Liver (tissue), 9 donors: ENCODE data around the gene RPS6KA2. TPM values are rescaled to one million over a fixed set of nuclear protein-coding genes. Genes with fewer than 3 reads are reported as not detected.

Experiments
- DNase-seq: peaks from one replicate; pipeline ENCODE4 v3.0.0-alpha.2; 2017; ENCODE audit warnings: low spot score
- H3K27ac ChIP-seq, 2 donors: one replicate each; pipeline ENCODE4 v1.7.0; 2013; ENCODE audit warnings: inconsistent platforms in 2 of 2, low read length in 2 of 2, control low read depth in 1 of 2, low read depth in 1 of 2, mild to moderate bottlenecking in 1 of 2
- H3K27me3 ChIP-seq, 4 donors: one replicate each; pipeline versions ENCODE4 v1.6.1 to v1.7.0; 2013; ENCODE audit warnings: low read length in 3 of 4, inconsistent platforms in 1 of 4, mild to moderate bottlenecking in 1 of 4, moderate library complexity in 1 of 4; ENCODE audit not compliant: control insufficient read depth in 4 of 4, insufficient read depth in 4 of 4
- H3K36me3 ChIP-seq, 4 donors: one replicate each; pipeline versions ENCODE4 v1.6.1 to v1.7.0; 2013; ENCODE audit warnings: low read length in 3 of 4, mild to moderate bottlenecking in 3 of 4, low read depth in 1 of 4, moderate library complexity in 1 of 4; ENCODE audit not compliant: control insufficient read depth in 4 of 4, insufficient read depth in 3 of 4
- H3K4me1 ChIP-seq, 4 donors: one replicate each; pipeline versions ENCODE4 v1.6.1 to v1.7.0; 2013; ENCODE audit warnings: low read length in 3 of 4, mild to moderate bottlenecking in 3 of 4, moderate library complexity in 1 of 4; ENCODE audit not compliant: control insufficient read depth in 4 of 4, insufficient read depth in 4 of 4
- H3K4me3 ChIP-seq, 3 donors: one replicate each; pipeline versions ENCODE4 v1.6.1 to v1.7.0; 2013; ENCODE audit warnings: low read length in 3 of 3, control low read depth in 1 of 3, low read depth in 1 of 3, mild to moderate bottlenecking in 1 of 3
- H3K9ac ChIP-seq, 2 donors: one replicate each; pipeline ENCODE4 v1.7.0; 2013; ENCODE audit warnings: low read length in 2 of 2, mild to moderate bottlenecking in 2 of 2, moderate library complexity in 2 of 2, control low read depth in 1 of 2, low read depth in 1 of 2
- H3K9me3 ChIP-seq, 4 donors: one replicate each; pipeline versions ENCODE4 v1.6.1 to v1.7.0; 2013; ENCODE audit warnings: low read length in 3 of 4; ENCODE audit not compliant: control insufficient read depth in 4 of 4
- CTCF ChIP-seq: fragments of 150-350 bp; IDR thresholded peaks from 2 replicates; pipeline ENCODE4 v1.5.1; 2017; ENCODE audit warnings: improper control_type of control experiment, low read depth, low read length; ENCODE audit not compliant: missing input control
- EGR1 ChIP-seq, 2 donors: IDR thresholded peaks; 2 replicates each; pipeline ENCODE4 v1.6.1; 2016 to 2018; ENCODE audit warnings: antibody characterized with exemption in 2 of 2, low read depth in 2 of 2
- FOXA1 ChIP-seq: IDR thresholded peaks from 2 replicates; pipeline ENCODE4 v1.6.1; 2016; ENCODE audit warnings: antibody characterized with exemption
- FOXA2 ChIP-seq: IDR thresholded peaks from 2 replicates; pipeline ENCODE4 v1.6.1; 2016; ENCODE audit warnings: antibody characterized with exemption
- GABPA ChIP-seq, 2 donors: IDR thresholded peaks in 1 of 2; conservative IDR thresholded peaks in 1 of 2; 2 replicates each; pipeline ENCODE4 v1.6.1; 2016; ENCODE audit warnings: antibody characterized with exemption in 2 of 2, mild to moderate bottlenecking in 1 of 2, moderate library complexity in 1 of 2
- HNF4A ChIP-seq, 2 donors: conservative IDR thresholded peaks; 2 replicates each; pipeline ENCODE4 v1.6.1; 2016; ENCODE audit warnings: antibody characterized with exemption in 2 of 2, mild to moderate bottlenecking in 2 of 2
- HNF4G ChIP-seq: IDR thresholded peaks from 2 replicates; pipeline ENCODE4 v1.6.1; 2016; ENCODE audit warnings: antibody characterized with exemption
- JUND ChIP-seq, 2 donors: IDR thresholded peaks; 2 replicates each; pipeline ENCODE4 v1.6.1; 2016; ENCODE audit warnings: antibody characterized with exemption in 2 of 2
- NR2F2 ChIP-seq: IDR thresholded peaks from 2 replicates; pipeline ENCODE4 v1.6.1; 2016; ENCODE audit warnings: antibody characterized with exemption
- RAD21 ChIP-seq, 2 donors: IDR thresholded peaks; 2 replicates each; pipeline ENCODE4 v1.6.1; 2016; ENCODE audit warnings: antibody characterized with exemption in 2 of 2, mild to moderate bottlenecking in 2 of 2
- RXRA ChIP-seq, 2 donors: IDR thresholded peaks; 2 replicates each; pipeline ENCODE4 v1.6.1; 2017 to 2018; ENCODE audit warnings: antibody characterized with exemption in 2 of 2, mild to moderate bottlenecking in 1 of 2
- SP1 ChIP-seq: IDR thresholded peaks from 2 replicates; pipeline ENCODE4 v1.6.1; 2018; ENCODE audit warnings: antibody characterized with exemption, mild to moderate bottlenecking
- TAF1 ChIP-seq: conservative IDR thresholded peaks from 2 replicates; pipeline ENCODE4 v1.6.1; 2016; ENCODE audit warnings: antibody characterized with exemption, mild to moderate bottlenecking
- YY1 ChIP-seq: IDR thresholded peaks from 2 replicates; pipeline ENCODE4 v1.6.1; 2016; ENCODE audit warnings: antibody characterized with exemption, mild to moderate bottlenecking
- WGBS: extraction: QIAGEN DNeasy Blood & Tissue Kit; methylation state at CpG from one replicate; pipeline ENCODE4 v1.1.7; 2013; 5-methylcytosine and 5-hydroxymethylcytosine counted together
- polyA plus RNA-seq, 2 donors: library from polyadenylated mRNA; stranded (reverse) in 1 of 2; unstranded in 1 of 2; fragments of 200-250 nt in 1 of 2; fragments of >200 nt in 1 of 2; fragmentation: Nextera tagmentation in 1 of 2; extraction: Ambion mirVana in 1 of 2; gene quantifications; one replicate each; pipeline versions ENCODE4 v1.2.1 to v1.2.3, GENCODE V29; 2013 to 2015
- total RNA-seq, 2 donors: library from RNA; depleted of rRNA; stranded (reverse); fragments of >200 nt; gene quantifications; one replicate each; pipeline ENCODE4 v1.2.3, GENCODE V29; 2014
- TF ChIP-seq, protein P1 (sequence below): IDR thresholded peaks from 2 replicates; pipeline ENCODE4 v1.6.1; 2016; ENCODE audit warnings: antibody characterized with exemption
- TF ChIP-seq, protein P2 (sequence below): IDR thresholded peaks from 2 replicates; pipeline ENCODE4 v1.6.1; 2016; ENCODE audit warnings: antibody characterized with exemption
- TF ChIP-seq, protein P3 (sequence below): IDR thresholded peaks from 2 replicates; pipeline ENCODE4 v1.6.1; 2016; ENCODE audit warnings: antibody characterized with exemption, mild to moderate bottlenecking
- TF ChIP-seq, protein P4 (sequence below): IDR thresholded peaks from 2 replicates; pipeline ENCODE4 v1.6.1; 2016; ENCODE audit warnings: antibody characterized with exemption
- donor health status: healthy.
- donor health status: healthy.
- donor health status: healthy.
- donor health status: healthy.
- donor health status: healthy.

Gene RPS6KA2
- total and polyA plus RNA-seq, 4 donors, result 2.5 to 9.0 (median 5.0) TPM

GRCh38 chr6:166442131-166442685, 184.8 kb downstream of the RPS6KA2 start:
- Histone ChIP-seq H3K27ac (no peak overlapping the region), H3K4me3 (no peak overlapping the region), H3K4me1 (no peaks in the 10 kb centered on the region), H3K27me3 (no peaks in the 10 kb centered on the region), H3K9ac (no peak overlapping the region), H3K9me3 (no peaks in the 10 kb centered on the region), H3K36me3 (no peaks in the 10 kb centered on the region)
- 89% methylated on average over 18 of the region's 18 CpGs for WGBS
- no peak for DNase-seq
- TF ChIP-seq CTCF (no peak), EGR1 (IDR thresholded peaks at IDR 0.05; ENCODE audit: low read depth in 2 of 2) (no peak), RAD21 (IDR thresholded peaks at IDR 0.05) (no peak), RXRA (IDR thresholded peaks at IDR 0.05) (no peak), GABPA (IDR thresholded peaks at IDR 0.05 in 1 of 2, conservative IDR thresholded peaks at IDR 0.05 in 1 of 2) (no peak), FOXA1 (no peak), HNF4A (conservative IDR thresholded peaks at IDR 0.05) (no peak), SP1 (no peak), NR2F2 (no peak), JUND (IDR thresholded peaks at IDR 0.05) (no peak), FOXA2 (no peak), TAF1 (no peak), YY1 (no peak), HNF4G (no peak)
- TF ChIP-seq, protein P1, sequence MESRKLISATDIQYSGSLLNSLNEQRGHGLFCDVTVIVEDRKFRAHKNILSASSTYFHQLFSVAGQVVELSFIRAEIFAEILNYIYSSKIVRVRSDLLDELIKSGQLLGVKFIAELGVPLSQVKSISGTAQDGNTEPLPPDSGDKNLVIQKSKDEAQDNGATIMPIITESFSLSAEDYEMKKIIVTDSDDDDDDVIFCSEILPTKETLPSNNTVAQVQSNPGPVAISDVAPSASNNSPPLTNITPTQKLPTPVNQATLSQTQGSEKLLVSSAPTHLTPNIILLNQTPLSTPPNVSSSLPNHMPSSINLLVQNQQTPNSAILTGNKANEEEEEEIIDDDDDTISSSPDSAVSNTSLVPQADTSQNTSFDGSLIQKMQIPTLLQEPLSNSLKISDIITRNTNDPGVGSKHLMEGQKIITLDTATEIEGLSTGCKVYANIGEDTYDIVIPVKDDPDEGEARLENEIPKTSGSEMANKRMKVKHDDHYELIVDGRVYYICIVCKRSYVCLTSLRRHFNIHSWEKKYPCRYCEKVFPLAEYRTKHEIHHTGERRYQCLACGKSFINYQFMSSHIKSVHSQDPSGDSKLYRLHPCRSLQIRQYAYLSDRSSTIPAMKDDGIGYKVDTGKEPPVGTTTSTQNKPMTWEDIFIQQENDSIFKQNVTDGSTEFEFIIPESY, result no peak
- TF ChIP-seq, protein P2, sequence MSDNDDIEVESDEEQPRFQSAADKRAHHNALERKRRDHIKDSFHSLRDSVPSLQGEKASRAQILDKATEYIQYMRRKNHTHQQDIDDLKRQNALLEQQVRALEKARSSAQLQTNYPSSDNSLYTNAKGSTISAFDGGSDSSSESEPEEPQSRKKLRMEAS, result no peak
- TF ChIP-seq, protein P3, sequence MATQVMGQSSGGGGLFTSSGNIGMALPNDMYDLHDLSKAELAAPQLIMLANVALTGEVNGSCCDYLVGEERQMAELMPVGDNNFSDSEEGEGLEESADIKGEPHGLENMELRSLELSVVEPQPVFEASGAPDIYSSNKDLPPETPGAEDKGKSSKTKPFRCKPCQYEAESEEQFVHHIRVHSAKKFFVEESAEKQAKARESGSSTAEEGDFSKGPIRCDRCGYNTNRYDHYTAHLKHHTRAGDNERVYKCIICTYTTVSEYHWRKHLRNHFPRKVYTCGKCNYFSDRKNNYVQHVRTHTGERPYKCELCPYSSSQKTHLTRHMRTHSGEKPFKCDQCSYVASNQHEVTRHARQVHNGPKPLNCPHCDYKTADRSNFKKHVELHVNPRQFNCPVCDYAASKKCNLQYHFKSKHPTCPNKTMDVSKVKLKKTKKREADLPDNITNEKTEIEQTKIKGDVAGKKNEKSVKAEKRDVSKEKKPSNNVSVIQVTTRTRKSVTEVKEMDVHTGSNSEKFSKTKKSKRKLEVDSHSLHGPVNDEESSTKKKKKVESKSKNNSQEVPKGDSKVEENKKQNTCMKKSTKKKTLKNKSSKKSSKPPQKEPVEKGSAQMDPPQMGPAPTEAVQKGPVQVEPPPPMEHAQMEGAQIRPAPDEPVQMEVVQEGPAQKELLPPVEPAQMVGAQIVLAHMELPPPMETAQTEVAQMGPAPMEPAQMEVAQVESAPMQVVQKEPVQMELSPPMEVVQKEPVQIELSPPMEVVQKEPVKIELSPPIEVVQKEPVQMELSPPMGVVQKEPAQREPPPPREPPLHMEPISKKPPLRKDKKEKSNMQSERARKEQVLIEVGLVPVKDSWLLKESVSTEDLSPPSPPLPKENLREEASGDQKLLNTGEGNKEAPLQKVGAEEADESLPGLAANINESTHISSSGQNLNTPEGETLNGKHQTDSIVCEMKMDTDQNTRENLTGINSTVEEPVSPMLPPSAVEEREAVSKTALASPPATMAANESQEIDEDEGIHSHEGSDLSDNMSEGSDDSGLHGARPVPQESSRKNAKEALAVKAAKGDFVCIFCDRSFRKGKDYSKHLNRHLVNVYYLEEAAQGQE, result no peak
- TF ChIP-seq, protein P4, sequence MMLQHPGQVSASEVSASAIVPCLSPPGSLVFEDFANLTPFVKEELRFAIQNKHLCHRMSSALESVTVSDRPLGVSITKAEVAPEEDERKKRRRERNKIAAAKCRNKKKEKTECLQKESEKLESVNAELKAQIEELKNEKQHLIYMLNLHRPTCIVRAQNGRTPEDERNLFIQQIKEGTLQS, result no peak
